Lower leg skin (tissue), 4 donors: Measurements from ENCODE around the gene UBE2F. TPM values are rescaled to one million over a fixed set of nuclear protein-coding genes. Genes with fewer than 3 reads are reported as not detected.
"Not testable (repeated sequence)": the region's sequence is repeated elsewhere in the genome, so short reads cannot be mapped to it uniquely, and the experiment has no call there.

Source experiments
- DNase-seq, 2 donors: peaks; one replicate each; pipeline ENCODE4 v3.0.0-alpha.2; 2019; ENCODE audit warnings: low spot score in 2 of 2
- H3K4me3 ChIP-seq: fragments of 200-600 bp; sonication (generic); 2 replicates; pipeline ENCODE4 v1.5.1; 2017; ENCODE audit warnings: mild to moderate bottlenecking, low read depth; ENCODE audit not compliant: poor library complexity, severe bottlenecking
- POLR2A ChIP-seq, 2 donors: fragments of 450-650 bp; IDR thresholded peaks; one replicate each; pipeline ENCODE4 v1.6.1; 2016 to 2017; ENCODE audit warnings: antibody characterized with exemption in 2 of 2, mild to moderate bottlenecking in 1 of 2, moderate library complexity in 1 of 2
- WGBS, 2 donors: methylation state at CpG; one replicate each; pipeline ENCODE4 v1.1.5; 2018; 5-methylcytosine and 5-hydroxymethylcytosine counted together
- intact Hi-C: fragments of 100-400 bp; cut with DNase I; formaldehyde crosslinking; loops from one replicate; pipeline ENCODE4 v1.15.0; 2023; ENCODE audit warnings: low total_unique reads
- total RNA-seq, 4 donors: library from RNA; depleted of rRNA; stranded (reverse); fragments of >200 nt; gene quantifications; one replicate each; pipeline ENCODE4 v1.1.0, GENCODE V29; 2016
- TF ChIP-seq, protein P1 (sequence below), 3 donors: fragments of 450-650 bp; IDR thresholded peaks; one replicate each; pipeline ENCODE4 v1.5.1; 2016; ENCODE audit warnings: antibody characterized with exemption in 3 of 3, mild to moderate bottlenecking in 3 of 3, moderate library complexity in 2 of 3

UBE2F gene
- total RNA-seq, 4 donors from 2014 or later = 32.8 to 46.9 (median 33.3) TPM

DNA sequence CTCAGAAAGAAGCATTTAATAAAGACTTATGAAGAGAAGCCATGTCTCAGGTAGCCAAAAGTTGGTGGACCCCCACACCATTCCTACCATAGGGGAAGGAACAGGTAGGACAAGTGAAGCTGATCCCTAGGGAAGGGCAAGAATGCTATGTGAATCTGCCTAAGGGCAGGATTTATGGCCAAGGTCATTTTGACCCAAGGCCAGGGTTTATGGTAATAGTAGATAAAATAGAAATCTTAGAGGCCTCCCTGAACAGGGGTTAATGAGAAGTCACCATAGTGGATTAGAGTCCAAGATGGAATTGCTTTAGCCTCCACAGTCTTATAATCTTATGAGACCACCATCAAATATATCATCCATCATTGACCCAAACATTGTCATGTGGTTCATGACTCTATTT is 26.0 kb upstream of the UBE2F start:
- DNase-seq = no peak
- H3K4me3 ChIP-seq = no peak overlapping the region
- intact Hi-C loops = no loop called here
- TF ChIP-seq, protein P1, sequence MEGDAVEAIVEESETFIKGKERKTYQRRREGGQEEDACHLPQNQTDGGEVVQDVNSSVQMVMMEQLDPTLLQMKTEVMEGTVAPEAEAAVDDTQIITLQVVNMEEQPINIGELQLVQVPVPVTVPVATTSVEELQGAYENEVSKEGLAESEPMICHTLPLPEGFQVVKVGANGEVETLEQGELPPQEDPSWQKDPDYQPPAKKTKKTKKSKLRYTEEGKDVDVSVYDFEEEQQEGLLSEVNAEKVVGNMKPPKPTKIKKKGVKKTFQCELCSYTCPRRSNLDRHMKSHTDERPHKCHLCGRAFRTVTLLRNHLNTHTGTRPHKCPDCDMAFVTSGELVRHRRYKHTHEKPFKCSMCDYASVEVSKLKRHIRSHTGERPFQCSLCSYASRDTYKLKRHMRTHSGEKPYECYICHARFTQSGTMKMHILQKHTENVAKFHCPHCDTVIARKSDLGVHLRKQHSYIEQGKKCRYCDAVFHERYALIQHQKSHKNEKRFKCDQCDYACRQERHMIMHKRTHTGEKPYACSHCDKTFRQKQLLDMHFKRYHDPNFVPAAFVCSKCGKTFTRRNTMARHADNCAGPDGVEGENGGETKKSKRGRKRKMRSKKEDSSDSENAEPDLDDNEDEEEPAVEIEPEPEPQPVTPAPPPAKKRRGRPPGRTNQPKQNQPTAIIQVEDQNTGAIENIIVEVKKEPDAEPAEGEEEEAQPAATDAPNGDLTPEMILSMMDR (IDR thresholded peaks at IDR 0.05) = no peak
- TF ChIP-seq POLR2A (IDR thresholded peaks at IDR 0.05) = no peak

DNA sequence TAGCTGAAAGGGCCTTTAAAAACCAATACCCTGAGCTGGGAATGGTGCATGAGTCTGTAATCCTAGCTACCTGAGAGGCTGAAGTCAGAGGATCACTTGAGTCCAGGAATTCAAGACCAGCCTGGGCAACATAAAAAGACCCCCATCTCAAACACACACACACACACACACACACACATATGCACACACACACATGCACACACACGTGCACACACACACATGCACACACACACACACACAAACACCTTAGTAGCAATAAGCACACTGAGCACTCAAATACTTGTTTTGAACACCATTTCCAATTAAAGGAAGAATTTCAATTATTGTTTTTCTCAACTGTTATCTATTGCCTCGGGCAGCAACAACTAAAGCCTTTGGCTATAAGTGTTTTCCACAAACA is 25.6 kb upstream of the UBE2F start:
- TF ChIP-seq, protein P1 (IDR thresholded peaks at IDR 0.05) = no peak
- no peak for TF ChIP-seq POLR2A (IDR thresholded peaks at IDR 0.05)
- H3K4me3 ChIP-seq = no peak overlapping the region
- intact Hi-C loops = no loop called here
- WGBS, 2 donors = 47 to 93% methylated on average over 2 of the region's 2 CpGs
- DNase-seq = no peak

- no peak for TF ChIP-seq POLR2A (IDR thresholded peaks at IDR 0.05)
- TF ChIP-seq, protein P1 (IDR thresholded peaks at IDR 0.05) = no peak
- H3K4me3 ChIP-seq = no peak overlapping the region
- WGBS, 2 donors = 75 to 77% methylated on average over 3 of the region's 3 CpGs
- no peak for DNase-seq
- intact Hi-C loops = no loop called here
These were observed 24.3 kb upstream of the UBE2F start for GRCh38 chr2:237942513-237942899.

GRCh38 chr2:237943395-237944094 is 23.3 kb upstream of the UBE2F start:
- no peak overlapping the region for H3K4me3 ChIP-seq
- 90% methylated on average over 6 to 7 of the region's 7 CpGs for WGBS, 2 donors
- TF ChIP-seq, protein P1 (IDR thresholded peaks at IDR 0.05) = no peak
- TF ChIP-seq POLR2A (IDR thresholded peaks at IDR 0.05) = no peak
- no peak for DNase-seq
- intact Hi-C loops = no loop called here

GRCh38 chr2:237944302-237944701 is 22.5 kb upstream of the UBE2F start:
- no peak for TF ChIP-seq POLR2A (IDR thresholded peaks at IDR 0.05)
- TF ChIP-seq, protein P1 (IDR thresholded peaks at IDR 0.05) = no peak
- DNase-seq = no peak
- no peak overlapping the region for H3K4me3 ChIP-seq
- intact Hi-C loops = no loop called here
- WGBS, 2 donors = 82 to 83% methylated on average over 4 of the region's 4 CpGs

DNA sequence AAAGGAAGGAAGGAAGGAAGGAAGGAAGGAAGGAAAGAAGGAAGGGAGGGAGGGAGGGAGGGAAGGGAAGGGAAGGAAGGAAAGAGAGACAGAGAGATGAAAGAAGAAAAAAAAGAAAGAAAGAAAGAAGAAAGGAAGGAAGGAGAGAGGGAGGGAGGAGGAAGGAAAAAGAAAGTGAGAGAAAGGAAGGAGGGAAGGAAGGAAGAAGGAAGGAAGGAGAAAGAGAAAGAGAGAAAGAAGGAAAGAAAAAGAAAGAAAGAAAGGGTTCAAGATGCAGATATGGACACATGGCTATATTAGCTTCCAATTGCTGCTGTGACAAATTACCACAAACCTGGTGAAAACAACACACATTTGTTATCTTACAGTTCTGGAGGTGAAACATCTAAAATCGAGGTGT is 20.4 kb upstream of the UBE2F start:
- DNase-seq = no peak
- intact Hi-C loops = no loop called here
- no peak overlapping the region for H3K4me3 ChIP-seq
- 59 to 75% methylated on average over 1 of the region's 1 CpG for WGBS, 2 donors
- no peak for TF ChIP-seq POLR2A (IDR thresholded peaks at IDR 0.05)
- TF ChIP-seq, protein P1 (IDR thresholded peaks at IDR 0.05) = no peak

GRCh38 chr2:237951354-237951753 is 15.5 kb upstream of the UBE2F start:
- WGBS, 2 donors = 91 to 93% methylated on average over 4 of the region's 4 CpGs
- H3K4me3 ChIP-seq, intact Hi-C loops, DNase-seq: not testable (repeated sequence)
